Hepatocyte (in vitro differentiated cells): ENCODE results near the gene COL15A1.

Experiments
- EZH2 ChIP-seq: fragments of 200-600 bp; sonication (generic); IDR thresholded peaks from 2 replicates; pipeline ENCODE4 v1.6.1; 2016; ENCODE audit warnings: antibody characterized with exemption, mild to moderate bottlenecking, borderline replicate concordance
- EZH2phosphoT487 ChIP-seq: fragments of 200-600 bp; sonication (generic); IDR thresholded peaks from one replicate; pipeline ENCODE4 v1.6.1; 2018; ENCODE audit warnings: antibody characterized with exemption, mild to moderate bottlenecking, low read depth, moderate library complexity; ENCODE audit not compliant: unreplicated experiment, severe bottlenecking
- TF ChIP-seq, protein P1 (sequence below): fragments of 200-600 bp; sonication (generic); IDR thresholded peaks from 2 replicates; pipeline ENCODE4 v1.5.1; 2016; ENCODE audit warnings: antibody characterized with exemption, mild to moderate bottlenecking; ENCODE audit not compliant: poor library complexity

DNA sequence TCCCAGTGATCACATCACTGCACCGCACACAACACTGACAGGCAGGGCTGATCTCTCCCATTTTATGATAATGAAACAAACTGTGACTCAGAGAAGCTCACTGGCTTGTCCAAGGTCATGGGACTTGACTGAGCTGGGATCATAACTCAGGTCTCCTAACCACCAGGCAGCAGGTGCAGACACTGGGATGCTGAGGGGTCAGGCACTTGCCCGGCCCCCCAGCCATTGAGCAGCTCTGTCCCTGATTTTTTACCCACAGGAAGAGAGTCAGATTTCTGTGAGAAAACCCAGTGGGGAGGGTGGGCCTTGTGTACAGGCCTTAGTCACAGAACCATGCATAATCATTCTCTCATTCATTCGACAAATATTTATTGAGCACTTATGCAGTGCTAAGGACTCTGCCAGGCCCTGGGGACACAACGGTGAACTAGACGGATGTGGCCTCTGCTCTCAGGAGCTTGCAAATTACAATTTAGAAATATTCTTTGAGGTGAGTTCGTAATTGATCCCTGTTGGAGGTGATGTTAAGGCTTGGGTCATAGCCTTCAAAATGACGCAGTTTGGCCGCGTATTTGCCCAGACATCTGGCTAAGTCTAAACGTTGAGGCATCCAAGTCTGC, 106.7 kb downstream of the COL15A1 start:
- TF ChIP-seq, protein P1, sequence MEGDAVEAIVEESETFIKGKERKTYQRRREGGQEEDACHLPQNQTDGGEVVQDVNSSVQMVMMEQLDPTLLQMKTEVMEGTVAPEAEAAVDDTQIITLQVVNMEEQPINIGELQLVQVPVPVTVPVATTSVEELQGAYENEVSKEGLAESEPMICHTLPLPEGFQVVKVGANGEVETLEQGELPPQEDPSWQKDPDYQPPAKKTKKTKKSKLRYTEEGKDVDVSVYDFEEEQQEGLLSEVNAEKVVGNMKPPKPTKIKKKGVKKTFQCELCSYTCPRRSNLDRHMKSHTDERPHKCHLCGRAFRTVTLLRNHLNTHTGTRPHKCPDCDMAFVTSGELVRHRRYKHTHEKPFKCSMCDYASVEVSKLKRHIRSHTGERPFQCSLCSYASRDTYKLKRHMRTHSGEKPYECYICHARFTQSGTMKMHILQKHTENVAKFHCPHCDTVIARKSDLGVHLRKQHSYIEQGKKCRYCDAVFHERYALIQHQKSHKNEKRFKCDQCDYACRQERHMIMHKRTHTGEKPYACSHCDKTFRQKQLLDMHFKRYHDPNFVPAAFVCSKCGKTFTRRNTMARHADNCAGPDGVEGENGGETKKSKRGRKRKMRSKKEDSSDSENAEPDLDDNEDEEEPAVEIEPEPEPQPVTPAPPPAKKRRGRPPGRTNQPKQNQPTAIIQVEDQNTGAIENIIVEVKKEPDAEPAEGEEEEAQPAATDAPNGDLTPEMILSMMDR, result no peak
- TF ChIP-seq EZH2phosphoT487 (no peak), EZH2 (no peak)
